Measurements from ENCODE around the gene MIER2.
"Not testable (repeated sequence)": the region's sequence is repeated elsewhere in the genome, so short reads cannot be mapped to it uniquely, and the experiment has no call there.

MIER2 gene

GRCh38 chr19:344625-345319, at the start of gene MIER2:
TSS of gene MIER2 (minus strand) at chr19:344796. CDS start at chr19:344782, 14 bp downstream.
- peak; percentile 31 for DNase-seq

GRCh38 chr19:393560-393959, 49.0 kb upstream of the MIER2 start:
- not testable (repeated sequence) for DNase-seq

GRCh38 chr19:392375-392970, 47.9 kb upstream of the MIER2 start:
- DNase-seq: no peak

- no peak for DNase-seq
Measured at GRCh38 chr19:391726-392374, 47.3 kb upstream of the MIER2 start.

- DNase-seq: no peak
Measured at GRCh38 chr19:391207-391557, 46.6 kb upstream of the MIER2 start.

- DNase-seq: no peak
Measured at GRCh38 chr19:390386-391206, 46.0 kb upstream of the MIER2 start.

- no peak for DNase-seq
Measured at GRCh38 chr19:389935-390289, 45.3 kb upstream of the MIER2 start.

- DNase-seq: no peak
Measured at GRCh38 chr19:389255-389934, 44.8 kb upstream of the MIER2 start.

GRCh38 chr19:388691-389090, 44.1 kb upstream of the MIER2 start:
- no peak for DNase-seq

GRCh38 chr19:387777-388176, 43.2 kb upstream of the MIER2 start:
- no peak for DNase-seq

GRCh38 chr19:386632-387301, 42.2 kb upstream of the MIER2 start:
- DNase-seq: not testable (repeated sequence)

GRCh38 chr19:386189-386588, 41.6 kb upstream of the MIER2 start:
- DNase-seq: not testable (repeated sequence)

GRCh38 chr19:384799-385169, 40.2 kb upstream of the MIER2 start:
- DNase-seq: no peak

- no peak for DNase-seq
Measured at GRCh38 chr19:383922-384798, 39.6 kb upstream of the MIER2 start.

- no peak for DNase-seq
Measured at GRCh38 chr19:383040-383439, 38.4 kb upstream of the MIER2 start.

GRCh38 chr19:382578-382977, 38.0 kb upstream of the MIER2 start:
- not testable (repeated sequence) for DNase-seq

GRCh38 chr19:381901-382300, 37.3 kb upstream of the MIER2 start:
- DNase-seq: not testable (repeated sequence)

GRCh38 chr19:380618-381219, 36.1 kb upstream of the MIER2 start:
- not testable (repeated sequence) for DNase-seq

GRCh38 chr19:379796-380195, 35.2 kb upstream of the MIER2 start:
- no peak for DNase-seq

GRCh38 chr19:378706-379105, 34.1 kb upstream of the MIER2 start:
- no peak for DNase-seq

Measured in amniotic stem cell (primary cell).